Left ventricle myocardium inferior (tissue), 1 donor: ENCODE results near the gene AGBL4. TPM values are rescaled to one million over a fixed set of nuclear protein-coding genes. Genes with fewer than 3 reads are reported as not detected.

Experiments used
- DNase-seq: peaks from one replicate; pipeline ENCODE4 v3.0.0-alpha.2; 2020
- H3K27ac ChIP-seq: fragments of 200-600 bp; replicated peaks from 2 replicates; pipeline ENCODE4 v1.8.0; 2021
- H3K27me3 ChIP-seq: fragments of 200-600 bp; 2 replicates; pipeline ENCODE4 v1.8.0; 2021; ENCODE audit warnings: low read depth
- H3K36me3 ChIP-seq: fragments of 200-600 bp; 2 replicates; pipeline ENCODE4 v1.8.0; 2021
- H3K4me1 ChIP-seq: fragments of 200-600 bp; 2 replicates; pipeline ENCODE4 v1.8.0; 2021
- H3K4me3 ChIP-seq: fragments of 200-600 bp; 2 replicates; pipeline ENCODE4 v1.8.0; 2021; ENCODE audit warnings: mild to moderate bottlenecking, moderate library complexity
- H3K9me3 ChIP-seq: fragments of 200-600 bp; replicated peaks from 2 replicates; pipeline ENCODE4 v1.8.0; 2021
- intact Hi-C: fragments of 100-400 bp; cut with micrococcal nuclease; formaldehyde crosslinking; loops from one replicate; pipeline ENCODE4 v1.11.0; 2022
- total RNA-seq: library from RNA; stranded (reverse); fragmentation: NEBNext Ultra II Directional; extraction: Animal tissue kit (Norgen Biotek cat#: 25700); gene quantifications from one replicate; pipeline ENCODE4 v1.2.1, GENCODE V29; 2021
- TF ChIP-seq, protein P1 (sequence below): fragments of 200-600 bp; IDR thresholded peaks from 2 replicates; pipeline ENCODE4 v1.8.0; 2021; ENCODE audit warnings: antibody characterized with exemption, mild to moderate bottlenecking, borderline replicate concordance
- donor health status: DM: no; HTN: yes; CAD: no; lungs with severe emphysema.

Gene AGBL4
- total RNA-seq, 1 donor from 2014 or later: 0.38 TPM

GRCh38 chr1:49576327-49576901 lies 447.3 kb downstream of the AGBL4 start:
- TF ChIP-seq, protein P1, sequence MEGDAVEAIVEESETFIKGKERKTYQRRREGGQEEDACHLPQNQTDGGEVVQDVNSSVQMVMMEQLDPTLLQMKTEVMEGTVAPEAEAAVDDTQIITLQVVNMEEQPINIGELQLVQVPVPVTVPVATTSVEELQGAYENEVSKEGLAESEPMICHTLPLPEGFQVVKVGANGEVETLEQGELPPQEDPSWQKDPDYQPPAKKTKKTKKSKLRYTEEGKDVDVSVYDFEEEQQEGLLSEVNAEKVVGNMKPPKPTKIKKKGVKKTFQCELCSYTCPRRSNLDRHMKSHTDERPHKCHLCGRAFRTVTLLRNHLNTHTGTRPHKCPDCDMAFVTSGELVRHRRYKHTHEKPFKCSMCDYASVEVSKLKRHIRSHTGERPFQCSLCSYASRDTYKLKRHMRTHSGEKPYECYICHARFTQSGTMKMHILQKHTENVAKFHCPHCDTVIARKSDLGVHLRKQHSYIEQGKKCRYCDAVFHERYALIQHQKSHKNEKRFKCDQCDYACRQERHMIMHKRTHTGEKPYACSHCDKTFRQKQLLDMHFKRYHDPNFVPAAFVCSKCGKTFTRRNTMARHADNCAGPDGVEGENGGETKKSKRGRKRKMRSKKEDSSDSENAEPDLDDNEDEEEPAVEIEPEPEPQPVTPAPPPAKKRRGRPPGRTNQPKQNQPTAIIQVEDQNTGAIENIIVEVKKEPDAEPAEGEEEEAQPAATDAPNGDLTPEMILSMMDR: no peak
- no peak overlapping the region for H3K4me3 ChIP-seq
- peaks cover 63% of the 10 kb centered on the region for H3K9me3 ChIP-seq
- H3K36me3 ChIP-seq: no peaks in the 10 kb centered on the region
- H3K27ac ChIP-seq: no peak overlapping the region
- no peaks in the 10 kb centered on the region for H3K27me3 ChIP-seq
- no peaks in the 10 kb centered on the region for H3K4me1 ChIP-seq
- no peak for DNase-seq
- intact Hi-C loops: no loop called here

DNA sequence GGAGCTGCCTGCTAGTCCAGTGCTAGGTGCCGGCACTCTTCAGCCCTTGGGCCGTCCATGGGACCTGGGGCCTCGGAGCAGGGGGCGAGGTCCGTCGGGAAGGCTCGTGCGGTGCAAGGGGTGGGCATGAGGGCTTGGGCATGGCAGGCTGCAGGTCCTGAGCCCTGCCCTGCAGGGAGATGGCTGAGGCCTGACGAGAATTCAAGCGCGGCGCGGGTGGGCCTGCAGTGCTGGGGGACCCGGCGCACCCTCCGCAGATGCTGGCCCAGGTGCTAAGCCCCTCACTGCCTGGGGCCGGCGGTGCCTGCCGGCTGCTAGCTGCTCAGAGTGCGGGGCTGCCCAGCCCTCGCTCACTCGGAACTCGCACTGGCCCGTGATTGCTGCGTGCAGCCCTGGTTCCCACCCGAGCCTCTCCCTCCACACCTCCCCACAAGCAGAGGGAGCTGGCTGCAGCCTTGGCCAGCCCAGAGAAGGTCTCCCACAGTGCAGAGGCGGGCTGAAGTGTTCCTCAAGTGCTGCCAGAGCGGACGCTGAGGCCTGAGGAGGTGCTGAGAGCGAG lies 467.0 kb downstream of the AGBL4 start:
- no peak overlapping the region for H3K4me3 ChIP-seq
- no peaks in the 10 kb centered on the region for H3K4me1 ChIP-seq
- TF ChIP-seq, protein P1: no peak
- H3K27me3 ChIP-seq: no peaks in the 10 kb centered on the region
- no peaks in the 10 kb centered on the region for H3K9me3 ChIP-seq
- intact Hi-C loops: no loop called here
- H3K27ac ChIP-seq: no peak overlapping the region
- no peaks in the 10 kb centered on the region for H3K36me3 ChIP-seq
- no peak for DNase-seq

- Histone ChIP-seq H3K4me3 (no peak overlapping the region), H3K9me3 (peaks cover 17% of the 10 kb centered on the region), H3K4me1 (no peaks in the 10 kb centered on the region), H3K27ac (no peak overlapping the region), H3K36me3 (no peaks in the 10 kb centered on the region), H3K27me3 (no peaks in the 10 kb centered on the region)
- TF ChIP-seq, protein P1: no peak
- DNase-seq: no peak
- intact Hi-C loops: no loop called here
Observed at GRCh38 chr1:49552101-49552500, 471.7 kb downstream of the AGBL4 start.

DNA sequence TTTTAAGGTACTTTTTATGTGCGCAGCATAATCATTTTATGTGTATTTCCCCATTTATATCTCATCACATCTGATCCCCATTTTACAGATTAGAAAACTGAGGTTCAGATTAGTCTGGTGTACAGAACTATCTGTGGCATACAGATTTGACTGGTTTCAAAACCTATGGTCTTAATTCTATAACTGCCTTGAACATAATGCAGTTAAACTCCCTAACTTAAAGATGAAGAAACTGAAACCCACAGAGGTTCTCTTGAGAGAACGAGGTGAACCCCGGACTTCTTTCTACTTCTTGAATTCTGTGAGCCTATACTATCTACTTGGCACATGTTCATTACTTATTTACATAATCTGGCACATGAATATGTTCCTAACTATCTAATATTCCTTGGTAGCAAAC lies 479.1 kb downstream of the AGBL4 start:
- TF ChIP-seq, protein P1: no peak
- Histone ChIP-seq H3K36me3 (no peaks in the 10 kb centered on the region), H3K4me1 (no peaks in the 10 kb centered on the region), H3K27me3 (no peaks in the 10 kb centered on the region), H3K9me3 (peaks cover 55% of the 10 kb centered on the region), H3K27ac (no peak overlapping the region), H3K4me3 (no peak overlapping the region)
- intact Hi-C loops: no loop called here
- no peak for DNase-seq

- Histone ChIP-seq H3K27me3 (no peaks in the 10 kb centered on the region), H3K36me3 (no peaks in the 10 kb centered on the region), H3K27ac (no peak overlapping the region), H3K4me1 (no peaks in the 10 kb centered on the region), H3K9me3 (peaks cover 41% of the 10 kb centered on the region), H3K4me3 (no peak overlapping the region)
- DNase-seq: no peak
- intact Hi-C loops: no loop called here
- TF ChIP-seq, protein P1: no peak
Observed at GRCh38 chr1:49541096-49541752, 482.5 kb downstream of the AGBL4 start.
